GM18907 (cell line): Measurements from ENCODE around the gene HGFAC.

Source experiments
- ATAC-seq: cut with Tn5 transposase; IDR thresholded peaks from one replicate; pipeline ENCODE4 v1.9.1; 2021; ENCODE audit warnings: mild to moderate bottlenecking, moderate library complexity; ENCODE audit not compliant: unreplicated experiment

Gene HGFAC

DNA sequence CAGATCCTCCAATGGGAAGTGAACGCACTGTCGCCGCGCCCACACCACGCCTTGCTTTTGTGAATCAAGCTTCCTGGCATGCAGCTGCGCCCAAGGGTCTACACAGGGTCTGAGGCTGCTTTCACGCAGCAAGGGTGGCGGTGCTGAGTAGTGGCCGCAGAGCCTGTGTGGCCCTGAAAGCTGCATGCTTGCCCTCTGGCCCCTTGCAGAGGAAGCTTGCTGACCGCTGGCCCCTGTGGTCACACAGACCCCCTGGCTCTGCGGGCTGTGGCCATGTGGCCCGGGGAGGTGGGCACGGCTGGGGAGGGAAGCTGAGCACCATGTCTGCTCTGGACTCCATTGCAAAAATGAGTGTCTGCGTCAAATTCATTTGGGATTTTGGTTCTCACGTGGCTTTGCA lies 30.1 kb downstream of the HGFAC start:
- no peak for ATAC-seq

DNA sequence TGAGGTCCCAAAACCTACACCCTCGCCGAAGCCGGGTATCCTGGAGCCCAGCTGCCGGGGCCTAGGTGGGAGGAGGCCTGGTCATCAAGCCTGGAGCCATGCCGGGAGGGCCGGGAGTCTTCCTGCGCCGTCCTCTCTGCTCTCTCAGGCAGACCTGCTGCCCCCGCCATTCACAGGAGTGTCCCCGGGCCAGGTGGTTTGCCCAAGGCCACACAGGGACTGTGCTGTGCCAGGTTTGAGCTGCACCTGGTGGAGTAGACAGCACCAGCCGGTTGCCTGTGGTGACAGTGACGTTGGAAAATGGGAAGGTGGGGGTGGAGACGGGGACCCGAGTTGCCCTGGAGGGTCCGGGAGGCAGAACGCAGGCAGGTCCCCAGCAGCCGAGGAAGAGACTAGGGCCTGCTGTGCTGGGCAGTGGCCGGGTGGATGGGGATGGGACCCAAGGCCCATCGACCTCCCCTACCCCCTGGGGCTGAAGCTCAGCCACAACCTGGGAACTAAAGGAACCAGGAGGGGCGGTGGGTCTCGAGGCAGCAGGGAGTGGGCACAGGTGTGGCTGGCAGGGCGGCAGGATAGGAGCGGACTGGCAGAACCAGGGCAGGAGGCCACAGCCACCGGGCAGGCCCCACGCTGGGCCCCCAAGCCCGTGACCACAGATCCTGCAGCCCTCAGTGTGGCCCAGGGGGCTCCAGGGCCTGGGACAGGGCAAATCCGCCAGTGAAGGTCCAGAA lies 30.8 kb downstream of the HGFAC start:
- ATAC-seq = no peak

DNA sequence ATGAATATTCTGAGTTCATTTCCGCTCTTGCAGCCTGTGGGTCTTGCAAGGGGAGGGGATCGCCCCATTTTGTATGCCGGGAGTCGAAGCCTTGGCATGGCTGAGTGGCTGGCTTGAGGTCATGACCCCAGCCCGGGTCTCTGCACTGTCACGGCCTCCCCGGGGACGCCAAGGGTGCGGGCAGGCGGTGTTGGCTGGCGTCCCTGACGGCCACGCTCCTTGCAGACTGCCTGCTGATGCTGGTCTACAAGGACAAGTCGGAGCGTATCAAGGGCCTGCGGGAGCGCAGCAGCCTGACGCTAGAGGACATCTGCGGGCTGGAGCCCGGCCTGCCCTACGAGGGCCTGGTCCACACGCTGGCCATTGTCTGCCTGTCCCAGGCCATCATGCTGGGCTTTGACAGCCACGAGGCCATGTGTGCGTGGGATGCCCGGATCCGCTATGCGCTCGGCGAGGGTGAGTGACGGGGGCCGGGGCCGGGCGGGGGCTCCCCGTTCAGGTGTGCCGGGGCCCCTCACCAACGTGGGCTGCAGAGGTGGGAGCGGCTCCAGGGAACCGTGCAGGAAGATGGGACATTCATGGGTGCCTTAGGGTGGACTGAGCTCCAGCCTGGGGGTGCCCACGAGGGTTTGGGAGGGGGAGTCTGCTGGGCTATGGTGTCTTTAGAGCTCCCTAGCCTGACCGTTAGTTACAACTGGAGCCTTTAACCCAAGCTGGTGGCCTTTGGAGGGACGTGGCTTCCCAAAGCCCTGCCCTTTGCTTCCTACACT lies 31.6 kb downstream of the HGFAC start:
- ATAC-seq = no peak

DNA sequence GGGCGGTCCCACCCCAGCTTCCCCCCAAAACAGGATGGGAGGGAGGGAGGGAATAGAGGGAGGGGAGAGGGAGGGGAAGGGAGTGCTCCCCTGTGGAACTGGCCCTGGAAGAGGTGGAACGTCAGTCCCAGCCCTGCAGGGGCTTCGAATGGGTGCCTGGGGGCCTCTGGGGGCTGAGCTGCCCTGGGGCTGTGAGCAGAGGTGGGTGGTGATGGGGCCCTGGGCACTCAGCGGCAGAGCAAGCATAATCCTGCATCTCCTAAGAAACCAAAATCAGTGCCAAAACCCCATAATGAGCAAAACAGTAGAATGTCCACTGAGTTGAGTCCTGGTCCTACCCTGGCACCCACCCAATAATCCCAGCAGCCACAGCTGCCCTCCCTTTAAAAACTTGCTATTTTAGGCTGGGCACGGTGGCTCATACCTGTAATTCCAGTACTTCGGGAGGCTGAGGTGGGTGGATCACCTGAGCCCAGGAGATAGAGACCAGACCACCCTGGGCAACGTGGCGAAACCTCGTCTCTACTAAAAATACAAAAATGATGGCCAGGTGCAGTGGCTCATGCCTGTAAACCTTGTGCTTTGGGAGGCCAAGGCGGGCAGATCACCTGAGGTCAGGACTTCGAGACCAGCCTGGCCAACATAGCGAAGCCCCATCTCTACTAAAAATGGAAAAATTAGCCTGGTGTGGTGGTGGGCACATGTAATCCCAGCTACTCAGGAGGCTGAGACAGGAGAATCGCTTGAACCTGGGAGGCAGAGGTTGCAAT lies 32.4 kb downstream of the HGFAC start:
- ATAC-seq = no peak

DNA sequence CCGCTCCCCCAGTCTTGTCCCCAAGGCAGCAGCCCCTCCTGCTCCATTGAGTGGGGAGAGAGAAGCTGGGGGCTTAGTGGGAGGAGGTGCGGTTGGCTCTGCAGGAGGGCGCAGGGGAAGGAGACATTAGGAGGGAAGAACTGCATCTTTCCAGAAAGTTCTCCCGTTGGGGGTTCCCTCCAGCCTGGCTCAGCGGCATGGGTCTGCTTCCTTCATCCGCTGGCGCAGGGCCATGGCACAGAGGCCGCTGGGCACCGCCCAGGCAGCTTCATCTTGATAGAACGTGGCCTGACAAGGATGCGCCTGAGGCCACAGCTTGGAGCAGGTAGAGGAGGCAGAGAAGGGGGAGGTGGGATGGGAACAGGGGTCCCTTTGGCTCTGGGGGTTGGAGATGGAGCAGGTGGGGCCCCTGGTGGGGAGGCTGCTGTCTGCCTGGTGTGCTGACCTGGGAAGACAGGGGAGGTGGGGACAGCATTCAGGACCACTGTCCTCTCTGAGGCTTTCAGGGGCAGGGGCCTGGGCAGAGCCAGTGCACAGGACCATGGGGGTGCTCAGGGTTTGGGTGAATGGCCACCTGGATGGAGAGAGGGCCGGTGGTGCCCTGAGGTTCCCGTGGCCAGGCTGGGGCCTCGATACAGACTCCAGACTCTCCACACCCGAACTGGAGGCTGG lies 33.4 kb downstream of the HGFAC start:
- no peak for ATAC-seq

DNA sequence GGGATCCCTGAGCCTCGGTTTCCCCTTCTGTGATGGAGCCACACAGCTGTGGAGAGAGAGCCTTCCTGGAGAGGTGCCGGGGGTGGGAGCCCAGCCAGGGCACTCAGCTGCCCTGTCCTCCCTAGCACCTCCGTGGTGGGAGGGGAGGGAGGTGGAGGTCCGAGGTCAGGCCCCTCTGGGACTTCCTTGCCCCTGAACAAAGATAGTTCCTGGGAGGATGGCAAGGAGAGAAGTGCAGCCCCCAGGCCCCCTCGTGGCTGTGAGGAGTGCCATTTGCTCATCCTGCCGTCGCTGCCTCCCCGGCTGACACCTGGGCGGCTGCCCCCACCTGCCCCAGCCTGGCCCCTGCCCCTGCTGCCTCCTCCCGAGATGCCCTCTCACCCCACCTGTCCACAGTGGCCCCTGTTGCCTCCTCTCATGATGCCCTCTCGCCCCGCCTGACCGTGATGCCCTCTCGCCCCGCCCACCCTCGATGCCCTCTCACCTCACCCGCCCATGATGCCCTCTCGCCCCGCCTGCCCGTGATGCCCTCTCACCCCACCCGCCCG lies 34.0 kb downstream of the HGFAC start:
- ATAC-seq = no peak

DNA sequence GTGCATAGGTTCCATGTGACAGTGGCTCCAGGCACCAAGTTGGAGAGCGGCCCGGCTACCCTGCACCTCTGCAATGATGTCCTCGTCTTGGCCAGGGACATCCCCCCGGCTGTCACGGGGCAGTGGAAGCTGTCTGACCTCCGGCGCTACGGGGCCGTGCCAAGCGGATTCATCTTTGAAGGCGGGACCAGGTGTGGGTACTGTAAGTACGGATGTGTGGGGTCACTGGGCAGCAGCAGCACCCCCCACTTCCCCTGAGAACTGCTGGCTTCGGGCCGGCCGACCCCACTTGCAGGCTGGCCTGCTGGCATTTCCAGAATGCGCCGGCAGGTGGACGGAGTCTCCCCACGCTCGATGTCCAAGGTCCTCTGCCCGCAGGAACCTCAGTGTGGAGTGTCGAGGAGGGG lies 34.6 kb downstream of the HGFAC start:
- ATAC-seq = no peak

DNA sequence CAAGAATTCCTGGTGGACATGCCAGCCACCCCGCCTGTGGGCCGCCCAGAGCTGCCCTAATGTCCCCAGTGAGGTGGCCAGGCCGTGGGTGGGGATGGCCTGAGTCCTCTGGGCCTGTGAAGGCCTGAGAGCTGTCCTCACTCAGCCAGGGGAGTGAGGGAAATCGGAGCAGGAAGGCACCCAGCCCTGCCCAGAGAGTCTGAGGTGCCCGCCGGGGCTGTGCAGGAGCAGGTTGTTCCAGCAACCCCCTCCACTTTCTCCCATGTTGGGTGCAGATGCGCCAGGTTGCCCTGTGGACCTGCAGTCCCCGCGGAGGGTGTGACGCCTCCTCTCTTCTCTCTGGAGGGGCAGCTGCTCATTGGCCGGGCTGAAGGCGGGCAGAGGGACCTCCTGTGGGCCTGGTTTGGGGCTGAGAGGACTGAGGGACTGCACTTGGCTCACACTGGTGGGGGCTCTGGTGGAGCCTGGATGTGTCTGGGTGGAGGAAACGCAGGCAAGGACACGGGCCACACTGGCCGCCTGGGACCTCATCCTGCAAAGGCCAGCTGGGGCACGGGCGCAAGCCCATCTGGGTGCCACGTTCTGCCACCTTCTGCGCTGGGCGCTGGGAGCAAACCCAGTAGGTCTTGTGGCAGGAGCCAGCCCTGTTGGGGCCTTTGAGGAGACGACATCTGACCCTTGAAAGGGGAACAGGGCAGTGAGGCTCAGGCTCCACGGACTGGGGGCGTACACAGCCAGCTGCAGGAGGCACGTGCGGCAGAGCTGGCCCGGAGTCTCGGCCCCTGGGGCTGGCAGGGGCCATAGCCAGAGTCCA lies 35.4 kb downstream of the HGFAC start:
- ATAC-seq = no peak

DNA sequence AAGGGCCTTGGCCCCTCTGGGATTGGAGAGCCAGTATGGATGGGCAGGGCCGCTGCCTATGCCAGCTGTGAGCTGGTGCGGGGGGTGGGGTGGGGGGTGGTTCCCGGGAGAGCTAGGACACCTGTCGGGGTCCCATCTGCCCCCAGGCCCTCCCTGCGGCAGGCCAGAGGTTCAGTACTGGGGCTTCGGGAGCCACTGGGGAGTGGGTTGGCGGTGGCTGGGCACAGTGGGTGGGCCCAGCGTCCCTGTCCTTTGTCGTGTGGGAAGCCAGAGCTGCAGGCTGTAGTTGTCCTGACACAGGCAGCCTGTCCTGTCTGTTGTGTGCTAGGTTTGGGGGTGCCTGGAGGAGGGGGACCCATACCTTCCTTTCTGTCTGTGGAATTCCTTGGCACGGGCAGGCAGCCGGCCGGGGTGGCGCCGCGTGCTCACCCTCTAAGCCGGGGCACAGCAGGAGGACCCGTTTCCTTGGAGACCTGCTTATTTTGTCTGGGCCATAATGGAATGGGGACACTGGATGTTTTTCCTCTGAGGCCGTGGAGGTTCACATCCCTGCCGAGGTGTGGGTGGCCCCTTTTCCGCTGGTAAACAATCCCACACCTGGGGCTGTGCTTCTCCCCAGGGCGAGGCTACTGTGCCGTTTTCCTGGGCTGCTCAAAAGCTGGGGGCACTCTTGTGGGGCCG lies 36.1 kb downstream of the HGFAC start:
- ATAC-seq = no peak

DNA sequence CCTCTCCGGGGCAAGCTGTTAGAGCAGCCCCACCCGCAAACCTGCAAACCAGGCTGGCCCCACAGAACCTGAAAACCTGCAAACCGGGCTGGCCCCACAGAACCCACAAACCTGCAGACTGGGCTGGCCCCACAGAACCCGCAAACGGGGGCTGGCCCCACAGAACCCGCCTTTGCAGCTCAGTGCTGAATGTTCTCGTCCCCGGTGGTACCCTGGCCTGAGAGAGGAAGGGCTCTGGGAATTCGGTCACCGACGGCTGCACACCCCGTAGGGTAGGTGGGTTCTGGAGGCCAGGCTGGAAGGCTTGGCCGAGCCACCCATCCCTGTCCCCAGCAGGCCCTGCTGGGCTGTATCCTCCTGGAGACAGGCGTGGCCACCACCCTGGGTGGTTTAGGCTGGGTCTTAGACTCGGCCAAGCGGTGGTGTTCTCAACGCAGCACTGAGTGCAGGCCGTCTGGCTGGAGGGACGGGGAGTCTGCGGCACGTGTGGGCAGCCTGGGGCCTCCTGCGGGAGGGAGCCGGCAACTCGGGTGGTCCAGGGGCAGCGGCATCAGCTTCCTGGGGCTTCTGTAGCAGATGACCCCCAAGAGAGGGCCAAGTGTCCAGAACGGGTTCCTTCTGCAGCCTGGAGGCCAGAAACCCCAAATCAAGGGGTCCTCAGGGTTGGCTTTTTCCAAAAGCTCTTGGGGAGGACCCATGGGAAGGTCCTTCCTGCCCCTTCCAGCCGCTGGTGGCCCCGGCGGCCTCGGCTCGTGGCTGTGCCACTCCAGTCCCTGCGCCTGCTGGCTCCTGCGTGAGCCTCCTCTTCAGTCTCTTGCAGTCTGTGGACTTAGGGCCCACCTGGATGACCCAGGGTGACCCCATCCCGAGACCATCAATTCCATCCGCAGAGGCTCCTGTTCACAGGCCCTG lies 36.9 kb downstream of the HGFAC start:
- ATAC-seq = no peak

DNA sequence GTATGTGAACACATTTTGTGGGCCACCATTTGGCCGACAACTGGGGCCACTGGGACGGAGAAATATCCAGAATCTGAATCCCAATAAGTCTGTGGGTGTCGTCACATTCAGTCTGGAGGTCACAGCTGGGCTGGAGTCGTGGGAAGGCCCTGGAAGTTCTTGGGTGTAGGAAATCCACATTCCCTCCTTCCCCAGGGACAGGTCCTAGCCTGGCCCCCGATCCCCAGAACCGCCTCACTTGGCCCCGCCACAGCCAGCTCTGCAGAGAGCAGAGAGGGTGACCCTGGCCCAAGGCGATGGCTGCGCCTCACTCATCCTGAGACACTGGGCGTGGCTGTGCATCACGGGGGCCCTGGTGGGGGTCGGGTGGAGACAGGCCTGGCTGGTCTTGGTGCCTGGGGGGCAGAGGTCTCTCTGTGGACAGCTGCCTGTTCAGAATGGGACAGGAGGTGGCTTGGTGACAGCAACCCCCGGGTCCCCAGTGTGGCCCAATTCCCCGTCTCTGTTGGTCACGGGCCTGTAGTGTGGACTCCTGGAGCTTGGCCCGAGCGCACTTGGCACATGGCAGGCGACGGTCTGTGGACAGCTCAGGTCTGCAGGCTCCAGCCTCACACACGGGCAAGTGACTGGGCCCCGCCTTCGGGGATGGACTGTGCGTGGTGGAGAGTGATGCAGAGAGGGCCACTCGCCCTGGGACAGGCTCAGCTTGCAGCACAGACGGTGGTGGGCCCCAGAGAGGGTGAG lies 37.8 kb downstream of the HGFAC start:
- no peak for ATAC-seq

DNA sequence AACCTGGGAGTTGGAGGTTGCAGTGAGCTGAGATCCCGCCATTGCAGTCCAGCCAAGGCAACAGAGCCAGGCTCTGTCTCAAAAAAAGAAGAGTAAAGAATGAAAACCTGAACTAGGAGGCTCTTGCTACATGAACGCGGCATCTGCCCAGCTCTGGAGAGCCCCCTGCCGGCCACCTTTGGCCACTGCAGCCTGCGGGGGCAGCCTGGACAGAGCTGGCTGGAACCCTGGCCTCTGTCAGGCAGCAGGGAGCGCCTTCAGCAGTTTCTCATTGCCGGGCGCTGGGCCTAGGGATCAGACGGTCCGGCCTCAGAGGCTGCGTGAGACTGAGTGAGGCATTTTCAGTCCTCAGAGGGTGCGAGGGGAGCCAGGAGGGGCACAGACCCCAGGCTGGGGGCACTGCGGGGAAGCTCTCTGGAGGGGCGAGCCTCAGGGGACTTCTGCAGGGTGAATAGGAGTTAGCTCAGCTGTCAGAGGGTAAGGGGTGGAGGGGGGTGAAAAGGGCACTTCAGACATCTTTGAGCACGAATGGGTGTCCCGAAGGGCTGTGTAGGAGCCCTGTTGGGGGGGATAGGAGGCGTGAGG lies 38.9 kb downstream of the HGFAC start:
- no peak for ATAC-seq

DNA sequence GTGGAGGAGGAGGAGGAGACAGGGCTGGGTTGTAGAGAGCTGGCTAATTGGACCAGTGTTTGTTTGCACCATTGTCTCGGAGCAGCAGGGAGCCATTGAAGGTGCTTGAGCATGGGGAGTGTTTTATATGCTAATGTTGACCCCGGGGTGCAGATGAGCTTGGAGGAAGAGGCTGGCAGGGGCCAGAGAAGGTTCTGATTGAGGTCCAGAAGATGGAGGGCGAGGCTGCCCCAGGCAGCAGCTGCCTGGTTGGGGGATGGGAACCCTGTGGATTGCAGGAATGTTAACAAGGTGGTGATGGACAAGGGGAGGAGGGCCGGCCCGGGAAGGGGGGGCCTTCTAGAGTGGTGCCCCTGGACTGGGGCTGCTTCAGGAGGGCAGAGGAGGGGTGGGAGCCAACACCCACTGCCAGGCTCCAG lies 39.4 kb downstream of the HGFAC start:
- no peak for ATAC-seq

DNA sequence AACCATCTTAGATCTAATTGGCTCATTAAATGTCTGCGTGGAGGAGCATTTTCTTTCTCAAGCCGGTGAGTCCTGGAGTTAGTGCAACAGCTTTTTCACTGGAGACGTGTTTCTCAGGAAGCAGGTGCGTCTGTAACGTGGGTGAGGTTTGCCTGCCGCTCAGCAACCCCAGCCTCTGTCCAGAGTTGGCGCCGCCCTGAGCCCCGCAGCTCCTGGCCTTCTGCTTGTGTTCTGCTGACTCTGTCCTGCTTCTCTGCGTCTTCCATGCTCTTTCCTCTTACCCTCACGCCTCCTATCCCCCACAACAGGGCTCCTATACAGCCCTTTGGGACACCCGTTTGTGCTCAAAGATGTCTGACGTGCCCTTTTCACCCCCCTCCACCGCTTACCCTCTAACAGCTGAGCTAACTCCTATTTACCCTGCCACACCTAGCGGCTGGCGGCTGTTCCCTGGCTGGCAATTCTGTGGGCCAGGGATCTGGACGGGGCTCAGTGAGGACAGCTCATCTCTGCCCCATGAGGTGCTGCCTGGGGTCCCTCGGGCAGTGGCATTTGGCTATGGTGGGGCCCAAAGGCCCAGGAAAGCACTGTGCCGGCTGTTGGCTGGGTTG lies 40.1 kb downstream of the HGFAC start:
- ATAC-seq = no peak

DNA sequence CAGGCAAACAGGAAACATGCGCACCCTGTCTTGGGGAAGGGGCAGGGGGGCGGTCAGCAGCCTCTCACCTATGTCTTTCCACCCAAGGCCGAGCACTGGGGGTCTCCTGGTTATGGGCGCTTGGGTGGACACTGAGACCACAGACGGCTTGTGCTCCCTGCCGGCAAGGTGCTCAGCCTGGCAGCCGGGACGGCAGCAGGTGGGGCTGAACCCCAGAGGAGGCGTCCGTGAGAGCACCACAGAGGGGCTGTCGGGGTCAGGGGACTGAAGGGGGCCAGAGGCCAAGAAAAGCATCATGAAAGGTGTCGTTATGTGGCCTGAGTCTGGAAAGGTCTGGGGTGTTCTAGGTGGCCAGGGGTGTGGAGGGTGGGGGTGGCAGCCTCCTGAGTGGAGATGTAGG lies 40.9 kb downstream of the HGFAC start:
- ATAC-seq = no peak

DNA sequence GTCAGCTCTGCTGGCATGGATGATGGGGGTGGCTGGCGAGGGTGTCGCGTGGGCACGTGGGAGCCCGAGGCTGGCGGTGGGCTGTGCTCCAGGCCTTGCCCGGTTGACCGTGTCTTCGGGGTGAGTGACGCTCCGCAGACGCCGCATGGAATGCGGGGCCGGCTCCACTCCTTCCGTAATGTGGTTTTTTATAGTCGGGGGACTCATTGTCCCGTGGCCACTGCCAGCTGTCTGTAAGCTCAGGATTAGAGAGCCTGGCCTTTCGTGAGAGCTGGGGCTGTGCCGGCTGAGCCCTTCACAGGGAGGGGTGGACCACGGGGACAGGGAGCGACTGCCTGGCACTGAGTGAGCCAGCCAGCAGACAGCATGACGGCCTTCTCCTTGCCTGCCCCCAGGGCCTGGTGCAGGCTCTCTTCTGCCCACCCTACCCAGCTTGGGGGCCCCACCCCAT lies 41.7 kb downstream of the HGFAC start:
- no peak for ATAC-seq
